ENCODE data around the gene SAP25.
"Not testable (repeated sequence)": the region's sequence is repeated elsewhere in the genome, so short reads cannot be mapped to it uniquely, and the experiment has no call there.

SAP25 gene

DNA sequence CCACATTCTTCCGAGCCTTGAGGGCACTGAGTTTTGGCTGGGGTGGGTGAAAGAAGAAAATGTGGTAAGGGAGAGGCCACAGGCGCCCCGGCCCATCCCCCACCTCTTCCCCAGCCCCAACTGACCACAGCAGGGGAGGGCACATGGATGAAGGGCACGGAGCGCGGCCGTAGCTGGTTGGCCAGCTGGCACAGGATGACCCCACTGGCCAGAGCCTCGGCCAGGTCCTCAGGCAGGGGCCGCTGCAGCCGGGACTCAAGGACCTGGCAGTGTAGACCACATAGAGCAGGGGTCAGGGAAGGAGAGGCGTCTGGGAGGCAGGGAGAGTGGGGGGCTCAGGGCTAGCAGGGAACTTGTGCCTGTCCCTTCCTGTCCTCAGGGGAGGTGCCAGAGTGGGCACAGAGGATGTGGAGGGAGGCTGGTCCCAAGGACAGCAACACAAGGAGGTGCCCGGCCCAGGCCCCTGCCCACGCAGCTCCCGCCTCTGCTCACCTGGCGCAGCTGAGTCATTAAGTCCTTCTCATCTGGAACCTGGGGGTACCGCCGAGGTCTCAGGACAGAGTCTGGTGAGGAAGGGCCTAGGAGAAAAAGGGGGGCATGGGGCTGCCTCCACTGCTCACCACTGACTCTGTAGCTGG, 2.2 kb upstream of the SAP25 start:
- DNase-seq (ENCODE audit: low spot score): no peak

DNA sequence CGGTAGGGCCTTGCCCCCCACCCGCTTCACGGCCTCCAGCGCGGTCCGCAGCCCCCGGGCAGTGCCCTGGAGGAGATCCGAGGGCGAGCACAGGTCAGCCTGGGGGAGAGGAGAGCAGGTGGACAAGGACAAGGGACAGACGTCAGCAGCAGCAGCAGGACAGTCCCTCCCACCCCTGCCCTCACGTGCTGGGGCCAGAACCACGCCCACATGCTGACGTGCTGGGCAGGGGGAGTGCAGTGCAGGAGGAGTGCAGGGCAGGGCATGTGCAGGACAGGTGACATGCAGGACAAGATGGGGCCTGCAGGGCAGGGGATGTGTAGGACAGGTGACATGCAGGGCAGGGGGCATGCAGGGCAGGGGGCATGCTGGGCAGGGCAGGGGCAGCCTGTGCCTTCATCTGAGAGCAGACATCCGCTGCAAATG, 1.5 kb upstream of the SAP25 start:
- DNase-seq (ENCODE audit: low spot score): no peak

DNA sequence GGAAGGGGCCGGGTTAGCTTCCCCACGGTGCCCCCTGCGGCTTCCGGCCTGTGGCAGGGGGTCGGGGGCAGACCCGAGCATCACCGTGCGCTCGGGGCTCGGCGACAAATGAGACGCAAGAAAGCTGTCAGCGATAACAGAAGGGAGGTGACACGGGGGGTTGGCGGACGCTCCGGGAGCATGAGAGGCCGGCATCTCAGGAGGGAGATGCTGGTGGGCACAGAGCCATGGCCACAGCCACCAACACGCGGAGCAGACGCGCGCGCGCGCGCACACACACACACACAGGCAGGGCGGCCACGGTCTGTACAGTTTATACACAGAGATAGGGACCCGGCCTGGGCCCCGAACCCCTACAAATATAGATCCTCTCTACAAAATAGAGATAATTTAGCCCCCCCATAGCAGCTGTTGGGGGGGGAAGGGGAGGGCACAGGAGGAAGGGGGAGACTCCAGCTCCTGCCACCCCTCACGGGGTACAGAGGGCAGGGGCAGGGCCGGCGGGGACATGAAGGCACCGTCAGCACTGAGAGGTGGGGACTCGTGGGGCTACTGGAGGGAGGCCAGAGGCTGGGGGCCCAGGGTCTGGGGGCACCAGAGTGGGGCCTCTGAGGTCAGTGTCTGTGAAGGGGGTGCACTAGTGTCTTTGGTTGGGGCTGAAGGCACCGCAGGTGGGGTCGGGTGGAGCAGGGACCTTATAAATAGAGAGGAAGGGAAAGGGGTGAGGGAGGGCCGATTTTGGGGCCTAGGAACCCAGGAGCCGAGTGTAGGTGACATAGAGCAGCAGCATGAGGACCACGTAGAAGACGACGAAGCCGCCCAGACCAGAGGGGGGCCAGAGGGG, 884 bp upstream of the SAP25 start:
- no peak for DNase-seq (ENCODE audit: low spot score)

DNA sequence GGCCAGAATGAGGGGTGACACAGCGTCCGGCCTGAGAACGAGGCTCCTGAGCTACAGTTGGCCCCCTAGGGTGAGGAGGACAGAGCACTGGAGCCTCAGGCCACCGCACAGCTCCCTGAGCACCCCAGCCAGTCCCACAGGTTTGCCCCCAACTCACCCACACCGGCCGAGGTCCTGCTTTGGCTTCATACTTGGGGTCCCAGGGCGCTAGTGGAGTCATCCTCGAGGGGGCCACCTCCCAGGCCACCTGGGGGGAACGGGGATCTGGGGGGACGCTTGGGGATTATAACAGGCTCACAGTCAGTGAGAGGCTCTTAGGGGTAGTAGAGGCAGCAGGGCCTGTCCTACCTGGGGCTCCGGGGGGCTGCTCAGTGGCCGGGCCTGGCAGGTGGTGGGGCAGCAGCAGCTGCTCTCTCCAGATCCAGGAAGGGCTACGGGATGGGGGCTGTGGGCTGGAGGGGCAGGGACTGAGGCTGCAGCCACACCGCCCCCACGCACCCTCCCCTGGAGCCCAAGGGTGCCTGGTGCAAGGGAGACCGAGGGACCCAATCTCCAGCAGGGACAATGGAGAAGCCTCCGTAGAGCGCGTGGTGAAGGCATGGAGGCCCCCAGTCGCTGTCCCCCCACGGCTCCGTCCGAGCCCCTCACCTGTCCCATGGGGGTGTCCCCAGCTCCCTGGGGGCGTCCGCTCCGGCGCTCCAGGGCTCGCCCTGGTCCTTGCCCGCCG, 588 bp downstream of the SAP25 start:
- no peak for DNase-seq (ENCODE audit: low spot score)

DNA sequence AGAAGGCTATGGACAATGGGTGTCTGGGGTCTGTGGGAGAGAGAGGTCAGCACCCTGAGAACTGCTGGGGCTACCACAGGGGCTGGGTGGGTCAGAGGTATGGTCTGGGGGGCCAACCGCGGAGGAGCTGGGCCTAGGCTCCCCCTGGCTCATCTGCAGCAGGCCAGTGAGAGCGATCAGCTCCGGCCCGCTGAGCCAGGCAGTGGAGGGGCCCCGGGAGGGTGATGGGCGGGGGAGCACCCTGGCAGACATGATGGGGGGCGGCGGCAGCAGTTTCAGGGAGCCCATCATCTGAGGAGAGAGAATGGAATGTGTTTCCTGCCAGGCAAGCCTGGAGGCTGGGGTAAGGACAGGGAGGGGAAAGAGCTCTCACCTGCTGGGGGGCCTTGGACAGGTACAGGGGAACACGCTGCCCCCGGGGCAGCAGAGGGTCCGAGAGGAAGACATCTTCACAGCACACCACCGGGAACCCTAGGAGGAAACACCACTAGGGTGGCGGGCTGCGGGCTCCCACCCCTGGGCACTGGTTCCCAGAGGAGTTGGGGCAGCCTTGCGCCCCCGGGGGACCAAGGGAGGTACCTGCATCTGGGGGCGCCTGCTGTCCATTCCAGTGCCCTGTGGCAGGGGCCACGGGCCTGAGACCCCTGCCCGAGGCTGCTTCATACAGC, 1.3 kb downstream of the SAP25 start:
- no peak for DNase-seq (ENCODE audit: low spot score)

DNA sequence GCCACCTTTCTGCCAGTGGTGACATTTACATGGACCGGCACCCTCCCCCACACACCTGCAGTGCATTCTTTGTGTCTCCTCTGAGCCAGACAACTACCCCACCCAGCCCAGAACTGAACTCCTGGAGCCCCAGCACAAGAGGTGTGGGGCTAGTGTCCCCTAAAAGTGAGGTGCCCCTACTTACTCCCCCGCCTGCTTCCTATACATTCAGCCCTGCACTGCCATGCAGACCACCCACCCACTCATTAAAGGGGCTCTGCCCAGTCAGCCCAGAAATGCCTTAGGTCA, 1.9 kb downstream of the SAP25 start:
- DNase-seq (ENCODE audit: low spot score): no peak

DNA sequence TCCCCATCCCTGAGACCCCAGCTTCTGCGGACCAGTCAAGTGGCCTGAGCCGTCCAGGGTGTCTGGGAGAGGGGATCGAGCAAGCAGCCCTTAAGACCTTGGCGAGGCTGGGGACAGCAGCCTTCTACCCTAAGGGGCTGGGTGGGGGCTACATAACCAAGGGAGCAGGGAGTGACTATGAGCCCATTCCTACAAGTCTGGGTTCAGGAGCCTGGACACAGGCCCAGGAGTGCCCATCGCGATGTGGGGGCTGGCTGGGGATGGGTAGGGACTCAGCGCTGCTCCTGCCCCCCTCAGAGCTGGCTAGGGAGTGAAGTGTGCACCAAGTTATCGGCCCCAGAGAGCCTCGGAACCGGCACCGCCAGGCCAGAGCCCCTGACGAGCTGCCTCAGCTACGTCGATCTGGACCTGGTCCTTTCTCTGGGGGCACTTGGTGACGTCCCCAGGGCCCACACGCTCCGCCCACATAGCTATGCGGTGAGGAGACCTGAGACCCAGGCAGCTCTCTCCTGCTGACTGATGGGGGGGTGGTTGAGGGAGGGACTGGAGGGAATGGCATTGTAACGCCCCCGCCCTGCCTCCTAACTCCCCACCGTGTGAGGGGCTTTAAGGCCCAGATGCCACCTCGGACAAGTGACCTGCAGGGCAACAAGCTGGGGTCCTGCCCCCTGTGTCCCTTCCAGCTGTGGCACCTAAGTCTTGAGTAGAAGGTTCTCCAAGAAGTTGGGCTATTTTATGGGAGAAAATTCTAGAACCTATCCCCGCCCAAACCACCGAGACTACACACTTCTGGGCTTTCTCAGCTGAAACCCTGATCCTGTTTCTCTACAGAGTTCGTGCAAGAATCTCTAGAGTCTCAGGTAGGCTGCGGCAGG, 2.5 kb downstream of the SAP25 start:
- DNase-seq (ENCODE audit: low spot score): no peak

DNA sequence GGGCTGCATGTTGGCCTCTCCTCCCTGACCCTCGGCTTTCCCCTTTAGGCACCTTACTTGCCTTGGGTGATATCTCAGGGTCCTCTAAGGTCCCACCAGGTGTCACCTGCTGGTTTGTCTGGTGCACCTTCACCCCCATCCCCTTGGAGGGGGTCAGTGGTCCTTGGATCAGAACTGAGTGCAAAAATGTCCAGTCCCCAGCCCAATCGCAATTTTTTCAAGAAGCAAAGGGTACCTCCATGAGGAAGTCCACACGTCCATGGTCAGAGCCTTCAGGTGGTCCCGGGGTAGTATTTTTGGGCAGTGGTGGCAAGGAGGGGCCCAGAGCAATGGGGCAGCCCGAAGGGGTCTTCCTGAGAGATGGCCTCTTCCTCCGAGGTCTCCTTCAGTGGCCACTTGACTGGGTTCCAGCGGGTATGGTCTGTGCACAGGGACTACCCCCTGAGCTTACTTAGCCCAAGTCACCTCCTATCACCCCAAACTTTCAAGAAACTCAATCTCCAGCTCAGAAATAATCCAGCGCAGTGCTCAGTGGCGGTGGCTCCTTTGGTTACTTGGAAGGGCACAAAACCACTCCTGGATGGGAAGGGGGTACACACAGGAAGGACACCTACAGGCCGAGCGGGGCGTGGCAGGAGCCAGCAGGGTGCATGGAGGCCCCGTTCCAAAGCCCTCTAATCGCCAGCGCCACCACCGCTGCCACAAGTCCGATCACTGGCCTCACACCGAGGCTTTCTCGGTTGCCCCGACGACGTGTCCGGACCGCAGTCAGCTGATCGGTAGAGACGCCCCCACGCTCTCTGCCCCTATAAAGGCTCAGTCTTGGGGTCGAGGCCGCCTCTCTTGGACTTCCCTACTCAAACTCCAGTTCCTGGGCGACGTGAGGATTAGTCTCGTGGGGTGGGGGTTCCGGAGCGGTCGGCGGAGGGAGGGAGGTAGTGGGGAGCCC, 4.5 kb downstream of the SAP25 start:
- peak; percentile 26 for DNase-seq (ENCODE audit: low spot score)

DNA sequence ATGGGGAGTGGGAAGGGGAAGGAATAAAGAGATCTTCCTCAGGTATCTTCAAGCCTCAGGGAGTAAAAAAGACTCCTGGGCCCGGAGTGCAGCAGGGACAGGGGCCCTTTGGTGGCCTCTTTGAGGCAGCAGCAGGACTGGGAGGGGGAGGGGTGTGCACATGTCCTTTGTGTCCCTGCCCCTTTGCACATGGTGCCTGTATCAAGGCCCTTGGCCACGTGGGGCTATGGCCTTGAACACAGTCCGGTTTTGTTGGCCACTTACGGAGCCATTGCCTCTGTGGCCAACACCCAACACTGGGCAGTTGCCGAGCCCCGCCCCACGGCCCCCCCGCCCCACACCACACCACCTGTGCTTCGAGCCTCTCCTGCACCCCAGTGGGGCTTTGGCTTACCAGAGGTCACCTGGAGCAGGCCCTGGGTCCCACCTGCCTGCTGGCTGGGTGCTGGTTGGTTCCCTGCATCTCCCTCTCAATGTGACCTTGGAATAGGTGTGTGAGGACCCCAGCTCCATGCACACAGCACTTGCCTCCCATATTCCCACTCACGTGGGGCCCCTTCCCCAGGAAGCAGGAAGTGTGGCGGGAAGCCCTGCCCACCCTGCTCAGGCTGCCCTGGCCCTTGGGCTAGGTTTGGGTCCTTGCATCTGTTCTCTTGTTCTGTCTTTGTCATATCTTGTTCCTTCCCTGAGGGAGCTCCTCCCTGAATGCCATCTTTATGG, 5.4 kb downstream of the SAP25 start:
- DNase-seq (ENCODE audit: low spot score): no peak

DNA sequence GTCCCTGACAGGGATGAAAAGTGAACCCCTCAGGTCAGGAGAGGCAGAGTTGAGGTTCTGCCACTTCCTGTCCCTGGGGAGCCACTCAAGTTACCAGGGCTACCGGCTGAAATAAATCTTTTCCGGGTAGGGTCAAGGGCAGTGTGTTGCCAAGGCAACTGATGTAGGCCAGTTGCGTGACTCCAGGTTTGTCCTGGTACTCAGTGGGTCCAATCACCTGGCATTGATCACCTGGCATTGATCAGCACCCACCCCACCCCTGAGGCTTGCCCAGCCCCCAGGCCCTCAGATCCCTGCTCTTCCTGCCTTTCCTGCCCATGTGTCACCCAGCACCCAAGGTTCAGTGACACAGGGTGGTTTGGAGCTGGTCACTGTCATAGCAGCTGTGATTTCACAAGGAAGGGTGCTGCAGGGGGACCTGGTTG, 5.9 kb downstream of the SAP25 start:
- no peak for DNase-seq (ENCODE audit: low spot score)

DNA sequence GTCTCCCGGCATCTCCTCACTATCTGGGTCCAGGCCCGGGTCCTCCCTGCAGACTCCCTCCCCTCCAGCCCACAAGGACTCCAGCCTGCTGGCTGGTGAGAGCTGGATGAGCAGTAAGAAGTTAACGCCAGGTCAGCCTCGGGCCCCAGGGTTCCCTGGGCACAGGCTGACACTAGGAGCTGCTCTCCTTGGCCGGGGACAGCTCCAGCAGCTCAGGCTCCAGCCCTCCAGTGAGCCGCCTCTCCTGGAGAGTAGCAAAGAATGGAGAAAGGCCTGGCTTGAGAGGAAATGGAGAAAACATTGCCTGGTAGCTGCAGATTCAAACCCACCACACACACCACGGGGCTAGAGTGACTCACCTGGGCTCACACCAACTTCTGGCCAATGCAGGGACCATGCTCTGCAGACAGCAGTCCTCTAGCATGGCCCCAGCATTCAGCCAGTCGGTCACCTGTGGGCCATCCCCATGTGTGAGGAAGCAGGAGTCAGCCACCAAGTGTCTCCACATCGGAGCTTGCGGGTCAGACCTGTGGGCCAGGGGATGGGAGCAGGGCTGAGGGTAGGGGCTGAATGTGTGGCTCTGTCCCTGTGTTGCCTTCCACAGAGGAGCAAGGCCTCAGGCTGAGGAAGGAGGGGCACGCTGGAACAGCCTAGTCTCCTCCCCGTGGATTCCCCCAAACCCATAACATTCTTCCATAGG, 6.5 kb downstream of the SAP25 start:
- no peak for DNase-seq (ENCODE audit: low spot score)

DNA sequence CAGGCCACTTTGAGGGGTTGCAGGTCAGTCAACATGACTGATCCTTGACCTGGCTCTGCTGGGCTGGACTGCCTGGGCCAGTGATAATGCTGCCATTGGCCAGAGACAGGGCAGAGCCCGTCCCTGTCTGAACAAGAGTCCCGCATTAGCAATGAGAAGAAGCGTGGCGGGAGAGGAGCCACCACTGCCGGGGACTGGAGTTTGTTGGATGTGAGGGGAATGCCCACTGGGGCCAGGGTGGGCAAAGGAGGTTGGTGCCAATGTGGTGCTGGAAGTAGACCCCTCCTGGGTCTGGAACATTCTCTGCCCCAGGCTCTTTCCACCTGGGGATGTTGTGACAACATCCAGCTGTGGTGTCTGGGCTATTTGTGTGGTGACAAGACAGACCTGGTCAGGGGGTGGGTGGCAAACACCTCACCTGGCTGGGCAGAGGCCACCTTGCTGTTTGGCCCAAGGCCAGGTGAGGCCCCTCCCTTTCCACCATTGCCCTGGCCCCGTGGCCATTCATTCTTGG, 7.6 kb downstream of the SAP25 start:
- no peak for DNase-seq (ENCODE audit: low spot score)

DNA sequence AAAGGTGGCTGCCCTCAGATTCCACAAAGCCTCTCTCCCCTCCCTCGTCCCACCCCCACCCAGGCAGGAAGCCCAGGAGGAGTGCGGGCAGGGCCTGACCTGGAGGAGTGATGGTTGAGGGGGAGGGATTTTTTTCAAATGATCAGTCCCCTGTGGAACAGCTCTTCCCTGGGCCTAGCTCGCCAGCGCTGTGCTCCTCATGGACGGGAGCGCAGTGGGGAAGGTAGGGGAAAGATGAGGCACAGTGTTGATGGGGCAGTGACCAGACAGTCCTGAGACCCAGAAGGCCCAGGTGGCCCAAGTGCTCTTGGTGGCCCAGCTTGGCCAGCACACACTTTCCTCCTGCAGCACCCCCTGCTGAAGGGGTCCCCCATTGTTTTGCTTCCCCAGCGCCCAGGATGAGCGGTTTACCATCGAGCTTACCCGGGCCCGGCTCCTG, 8.5 kb downstream of the SAP25 start:
- no peak for DNase-seq (ENCODE audit: low spot score)

DNA sequence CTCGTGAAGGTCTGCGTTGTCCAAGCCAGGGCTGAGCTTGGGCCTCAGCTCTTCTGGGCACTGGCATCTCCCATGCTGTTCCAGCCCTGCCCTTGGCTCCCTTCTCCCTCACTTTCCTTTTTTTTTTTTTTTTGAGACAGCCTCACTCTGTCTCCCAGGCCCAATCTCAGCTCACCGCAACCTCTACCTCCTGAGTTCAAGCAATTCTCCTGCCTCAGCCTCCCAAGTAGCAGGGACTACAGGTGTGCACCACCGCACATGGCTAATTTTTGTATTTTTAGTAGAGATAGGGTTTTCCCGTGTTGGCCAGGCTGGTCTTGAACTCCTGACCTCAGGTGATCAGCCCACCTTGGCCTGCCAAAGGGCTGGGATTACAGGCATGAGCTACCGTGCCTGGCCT, 9.3 kb downstream of the SAP25 start:
- not testable (repeated sequence) for DNase-seq (ENCODE audit: low spot score)

DNA sequence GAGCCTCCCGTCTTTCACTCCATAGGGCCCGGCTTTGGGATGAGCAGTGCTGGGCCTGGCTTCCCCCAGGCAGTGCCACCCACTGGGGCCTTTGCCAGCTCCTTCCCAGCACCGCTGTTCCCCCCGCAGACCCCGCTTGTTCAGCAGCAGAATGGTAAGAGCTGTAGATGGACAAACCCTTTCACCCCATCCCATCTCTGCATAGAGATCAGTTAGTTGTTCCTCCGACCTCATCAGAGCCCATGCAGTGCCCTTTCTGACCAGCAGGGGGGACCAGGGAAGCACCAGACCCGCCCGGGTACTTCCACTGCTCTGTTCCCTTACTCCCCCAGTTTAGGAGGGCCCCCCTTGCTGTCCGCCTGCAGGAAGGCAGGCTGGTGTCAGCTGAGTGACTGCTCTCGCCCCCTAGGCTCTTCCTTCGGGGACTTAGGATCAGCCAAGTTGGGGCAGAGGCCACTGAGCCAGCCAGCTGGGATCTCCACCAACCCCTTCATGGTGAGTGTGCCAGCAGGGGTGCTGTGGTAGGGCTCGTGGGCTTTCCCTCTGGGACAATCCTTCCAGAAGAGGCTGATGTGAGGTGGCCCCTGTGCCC, 9.8 kb downstream of the SAP25 start:
- peak; percentile 90 for DNase-seq (ENCODE audit: low spot score)

DNA sequence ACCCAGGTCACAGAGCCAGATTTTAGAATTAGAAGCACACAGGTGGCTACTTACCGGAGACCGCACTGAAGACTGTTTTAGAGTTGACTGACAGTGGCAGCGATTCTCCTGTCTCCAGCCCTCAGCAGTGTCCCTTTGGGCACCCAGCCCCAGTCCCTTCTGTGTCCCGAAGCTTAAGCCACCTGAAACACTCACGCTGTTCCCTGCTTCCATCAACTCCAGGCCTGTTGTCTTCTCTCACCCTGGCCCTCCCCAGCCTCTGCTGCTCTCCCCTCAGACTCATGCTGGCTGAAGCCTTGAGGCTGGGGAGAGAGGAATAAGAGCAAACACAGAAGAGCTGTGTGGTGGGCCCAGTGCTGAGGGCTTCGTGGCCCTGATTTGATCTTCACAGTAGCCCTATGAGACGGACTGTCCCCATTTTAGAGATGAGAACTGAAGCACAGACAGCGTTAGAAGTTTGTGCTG, 10.6 kb downstream of the SAP25 start:
- no peak for DNase-seq (ENCODE audit: low spot score)

DNA sequence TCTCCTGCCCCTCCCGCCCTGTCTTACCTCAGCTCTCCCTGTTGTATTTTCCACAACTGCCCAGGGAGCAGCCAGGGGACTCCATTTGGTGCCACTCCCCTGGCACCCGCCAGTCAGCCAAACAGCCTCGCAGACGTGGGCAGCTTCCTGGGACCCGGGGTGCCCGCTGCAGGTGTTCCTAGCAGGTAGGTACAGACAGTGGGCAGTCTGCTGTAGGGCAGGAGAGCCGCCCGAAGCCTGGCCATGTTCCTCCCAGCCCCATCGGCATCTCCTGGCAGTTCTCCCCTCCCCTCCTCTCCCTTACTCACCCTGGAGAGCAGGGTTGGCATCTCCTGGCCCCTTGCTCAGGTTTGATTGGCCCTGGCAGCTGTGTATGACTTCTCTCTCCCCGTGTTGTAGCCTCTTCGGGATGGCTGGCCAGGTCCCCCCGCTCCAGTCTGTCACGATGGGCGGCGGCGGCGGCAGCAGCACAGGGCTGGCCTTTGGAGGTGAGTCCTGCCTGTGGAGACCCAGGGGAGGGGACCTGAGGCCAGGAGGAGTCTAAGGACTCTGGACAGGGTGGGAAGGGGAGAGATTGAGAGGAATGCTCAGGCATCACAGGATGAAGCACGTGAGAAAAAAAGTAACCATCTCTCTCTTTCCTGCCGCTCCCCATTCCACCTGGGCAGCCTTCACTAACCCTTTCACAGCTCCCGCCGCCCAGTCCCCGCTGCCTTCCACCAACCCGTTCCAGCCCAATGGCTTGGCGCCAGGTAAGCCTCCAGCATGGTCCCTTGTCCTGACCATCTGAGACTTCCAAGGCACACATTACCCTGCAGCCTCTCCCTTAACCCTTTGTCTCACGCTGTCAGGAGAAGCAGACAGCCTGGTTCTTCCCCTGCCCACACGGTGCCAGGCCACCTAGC, 11.3 kb downstream of the SAP25 start:
- no peak for DNase-seq (ENCODE audit: low spot score)
